Measurements from ENCODE around the gene CRYBA1.
"Not testable (repeated sequence)": the region's sequence is repeated elsewhere in the genome, so short reads cannot be mapped to it uniquely, and the experiment has no call there.

CRYBA1 gene, protein sequence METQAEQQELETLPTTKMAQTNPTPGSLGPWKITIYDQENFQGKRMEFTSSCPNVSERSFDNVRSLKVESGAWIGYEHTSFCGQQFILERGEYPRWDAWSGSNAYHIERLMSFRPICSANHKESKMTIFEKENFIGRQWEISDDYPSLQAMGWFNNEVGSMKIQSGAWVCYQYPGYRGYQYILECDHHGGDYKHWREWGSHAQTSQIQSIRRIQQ

DNA sequence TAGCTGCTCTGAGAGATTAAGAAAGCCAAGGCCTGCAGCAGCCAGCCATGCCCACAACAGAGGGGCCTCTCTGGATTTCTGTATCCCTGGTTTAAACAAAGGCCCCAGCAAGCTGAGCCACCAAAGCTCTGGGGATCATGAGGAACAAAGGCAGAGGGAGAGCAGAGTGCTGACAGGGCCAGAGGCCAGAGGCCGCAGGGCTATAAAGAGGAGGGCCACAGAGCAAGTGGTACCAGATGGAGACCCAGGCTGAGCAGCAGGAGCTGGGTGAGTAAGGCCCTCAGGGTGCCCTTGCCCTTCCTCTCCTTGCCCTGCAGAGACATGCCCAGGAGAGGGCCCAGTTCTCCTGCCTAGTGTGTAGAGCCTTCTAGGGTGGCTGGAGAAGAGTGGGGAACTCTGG, at the start of gene CRYBA1:
Gene CRYBA1, plus strand, starts transcription at position 232 of the 400 bp plus-strand sequence. Its CDS starts 5 bp downstream, at position 237.
- TF ChIP-seq CTCF (IDR thresholded peaks at IDR 0.05; ENCODE audit: low read depth, low read length): no peak
- no peak for DNase-seq (ENCODE audit: extremely low read depth, low read depth)

DNA sequence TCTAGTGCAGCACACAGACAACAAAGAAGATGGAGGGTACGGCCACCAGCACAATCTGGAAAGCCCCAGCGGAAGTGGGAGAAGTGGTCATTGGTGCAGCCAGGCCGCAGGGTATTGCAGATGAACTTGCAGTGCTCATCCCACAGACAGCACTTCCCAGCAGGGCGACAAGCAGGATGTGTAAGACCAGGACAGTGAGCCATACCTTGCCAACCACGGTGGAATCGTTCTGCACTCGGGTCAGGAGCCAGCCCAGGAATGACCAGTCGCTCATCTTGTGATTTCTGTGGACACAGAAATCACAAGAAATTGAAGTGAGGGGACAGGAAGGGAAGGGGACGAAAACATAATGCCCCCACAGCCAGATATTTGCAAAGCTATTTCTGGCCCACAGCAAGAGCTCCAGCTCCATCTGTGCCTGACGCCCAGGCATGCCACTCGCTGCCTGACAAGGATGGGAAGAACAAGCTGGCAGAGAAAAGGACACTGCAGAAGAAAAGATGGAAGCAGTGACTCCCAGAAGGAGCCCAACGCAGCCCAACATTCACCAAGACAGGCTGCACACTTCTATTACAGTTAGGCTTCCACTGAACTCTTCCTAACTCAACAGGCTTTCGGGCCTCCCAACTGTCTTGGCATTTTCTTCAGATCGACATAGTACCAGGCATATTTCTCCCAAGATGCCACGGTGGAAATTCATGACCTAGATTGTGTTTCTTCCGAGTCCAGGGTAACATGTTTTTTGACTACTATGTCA, 49.0 kb upstream of the CRYBA1 start:
- TF ChIP-seq CTCF (IDR thresholded peaks at IDR 0.05; ENCODE audit: low read depth, low read length): no peak
- DNase-seq (ENCODE audit: extremely low read depth, low read depth): no peak

DNA sequence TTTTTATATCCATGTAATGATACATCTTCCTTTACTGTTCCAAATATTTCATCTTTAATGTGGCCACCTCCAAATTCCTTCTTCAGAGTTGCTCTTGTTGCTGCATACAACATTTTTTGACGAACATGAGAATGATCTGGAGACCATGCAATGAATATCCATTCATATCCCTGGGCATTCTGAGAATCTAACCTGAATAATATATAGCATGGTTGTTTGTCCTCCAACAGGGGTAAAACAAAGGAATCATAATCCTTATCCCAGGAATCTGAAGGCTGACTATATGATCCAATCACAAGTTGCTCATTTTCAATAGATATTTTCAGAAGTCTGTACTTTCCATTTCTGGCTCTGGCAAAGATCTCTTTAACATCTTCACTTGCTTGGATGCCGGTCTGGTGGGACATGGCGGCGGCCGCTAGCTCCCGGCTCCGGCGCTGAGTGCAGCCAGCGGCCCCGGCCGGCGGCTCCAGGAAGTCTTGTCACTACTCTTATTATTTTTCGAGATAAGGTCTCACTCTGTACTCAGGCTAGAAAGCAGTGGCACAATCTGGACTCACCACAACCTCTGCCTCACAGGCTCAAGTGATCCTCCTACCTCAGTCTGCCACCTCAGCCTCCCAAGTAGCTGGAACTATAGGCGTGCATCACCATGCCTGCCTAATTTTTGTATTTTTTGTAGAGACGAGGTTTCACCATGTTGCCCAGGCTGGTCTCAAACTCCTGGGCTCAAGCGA, 42.4 kb upstream of the CRYBA1 start:
- not testable (repeated sequence) for DNase-seq (ENCODE audit: extremely low read depth, low read depth)

GRCh38 chr17:29205047-29205446, 41.6 kb upstream of the CRYBA1 start:
- no peak for TF ChIP-seq CTCF (IDR thresholded peaks at IDR 0.05; ENCODE audit: low read depth, low read length)
- no peak for DNase-seq (ENCODE audit: extremely low read depth, low read depth)

DNA sequence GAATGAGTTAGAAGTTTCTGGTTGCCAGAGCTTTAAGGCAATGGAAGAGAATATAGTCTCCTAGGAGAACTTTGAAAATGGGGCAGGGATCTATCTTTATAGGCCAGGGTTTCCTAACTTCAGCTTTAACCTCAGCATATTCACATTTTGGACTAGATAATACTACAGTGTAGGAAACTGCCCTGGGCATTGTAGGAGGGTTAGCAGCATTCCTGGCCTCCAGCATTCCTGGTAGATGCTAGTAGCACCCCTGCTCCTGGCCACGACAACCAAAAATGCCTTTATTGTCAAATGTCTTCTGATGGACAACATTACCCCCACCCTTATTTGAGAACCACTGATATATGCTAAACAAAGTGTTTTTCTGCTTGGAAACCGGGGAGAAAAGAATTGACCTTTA, 38.7 kb upstream of the CRYBA1 start:
- no peak for DNase-seq (ENCODE audit: extremely low read depth, low read depth)
- no peak for TF ChIP-seq CTCF (IDR thresholded peaks at IDR 0.05; ENCODE audit: low read depth, low read length)

- no peak for TF ChIP-seq CTCF (IDR thresholded peaks at IDR 0.05; ENCODE audit: low read depth, low read length)
- no peak for DNase-seq (ENCODE audit: extremely low read depth, low read depth)
Measured at GRCh38 chr17:29209073-29209472, 37.6 kb upstream of the CRYBA1 start.

GRCh38 chr17:29210879-29211278, 35.8 kb upstream of the CRYBA1 start:
- TF ChIP-seq CTCF (IDR thresholded peaks at IDR 0.05; ENCODE audit: low read depth, low read length): no peak
- no peak for DNase-seq (ENCODE audit: extremely low read depth, low read depth)
